SW480 (cell line): ENCODE results near the gene EIF2B4.
"Not testable (repeated sequence)": the region's sequence is repeated elsewhere in the genome, so short reads cannot be mapped to it uniquely, and the experiment has no call there.

ENCODE experiments used
- DNase-seq: peaks from one replicate; pipeline ENCODE4 v3.0.0-alpha.2; 2016; ENCODE audit warnings: low spot score

Gene EIF2B4

DNA sequence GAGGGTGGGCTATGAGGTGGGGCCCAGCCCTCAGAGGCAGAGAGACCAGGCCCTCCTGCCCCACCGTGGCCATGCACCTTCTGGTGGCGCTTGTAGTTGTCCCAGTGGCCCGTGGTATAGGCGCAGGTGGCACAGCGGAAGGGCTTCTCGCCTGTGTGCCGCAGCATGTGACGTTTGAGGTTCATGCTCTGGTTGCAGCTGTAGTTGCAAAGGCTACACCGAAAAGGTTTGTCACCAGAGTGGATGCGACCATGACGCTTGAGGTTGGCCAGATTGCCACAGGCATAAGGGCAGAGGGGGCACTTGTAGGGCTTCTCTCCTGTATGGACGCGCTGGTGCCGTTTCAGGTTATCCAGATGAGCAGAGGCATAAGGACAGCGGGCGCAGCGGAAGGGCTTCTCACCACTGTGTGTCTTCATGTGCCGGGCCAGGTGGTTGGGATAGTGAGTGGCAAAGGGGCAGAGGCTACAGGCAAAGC is 7.5 kb upstream of the EIF2B4 start:
- DNase-seq: no peak

DNA sequence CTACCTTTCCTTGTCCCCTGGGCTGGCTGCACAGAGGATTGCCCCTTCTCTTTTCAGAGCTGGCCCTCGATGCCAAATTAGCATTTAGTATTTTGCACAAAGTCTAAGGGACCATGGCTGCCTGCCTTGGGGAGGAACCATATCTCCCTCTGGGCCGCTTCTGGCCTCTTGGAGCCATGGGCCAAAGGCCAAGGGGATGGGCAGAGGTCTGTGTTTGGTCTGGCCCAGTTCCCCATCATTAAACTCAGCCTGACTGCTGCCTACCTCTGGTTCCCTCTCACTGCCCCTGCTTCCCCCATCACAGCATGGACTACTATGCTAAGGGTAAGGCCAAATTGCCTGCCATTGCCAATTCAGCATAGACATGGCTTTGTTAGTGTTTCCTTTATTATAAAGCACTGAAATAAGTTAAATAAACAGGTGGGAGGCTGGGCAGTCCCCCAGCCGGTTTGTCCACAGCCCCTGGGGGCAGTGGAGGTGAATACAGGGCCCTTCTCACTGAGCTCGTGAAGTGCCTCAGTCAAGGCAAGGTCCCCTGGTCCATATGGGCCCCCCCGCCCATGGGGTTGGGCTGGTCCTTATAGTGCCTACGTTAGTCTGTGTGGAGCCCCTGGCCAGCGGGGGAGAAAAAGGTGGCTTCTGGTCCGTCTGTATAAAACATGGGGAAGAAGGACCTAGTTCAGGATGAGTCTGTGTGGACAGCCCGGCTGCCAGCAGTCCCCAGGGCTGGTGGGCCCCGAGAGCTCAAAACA is 6.9 kb upstream of the EIF2B4 start:
- DNase-seq: no peak

GRCh38 chr2:27376151-27376865 is 6.2 kb upstream of the EIF2B4 start:
- DNase-seq: no peak

DNA sequence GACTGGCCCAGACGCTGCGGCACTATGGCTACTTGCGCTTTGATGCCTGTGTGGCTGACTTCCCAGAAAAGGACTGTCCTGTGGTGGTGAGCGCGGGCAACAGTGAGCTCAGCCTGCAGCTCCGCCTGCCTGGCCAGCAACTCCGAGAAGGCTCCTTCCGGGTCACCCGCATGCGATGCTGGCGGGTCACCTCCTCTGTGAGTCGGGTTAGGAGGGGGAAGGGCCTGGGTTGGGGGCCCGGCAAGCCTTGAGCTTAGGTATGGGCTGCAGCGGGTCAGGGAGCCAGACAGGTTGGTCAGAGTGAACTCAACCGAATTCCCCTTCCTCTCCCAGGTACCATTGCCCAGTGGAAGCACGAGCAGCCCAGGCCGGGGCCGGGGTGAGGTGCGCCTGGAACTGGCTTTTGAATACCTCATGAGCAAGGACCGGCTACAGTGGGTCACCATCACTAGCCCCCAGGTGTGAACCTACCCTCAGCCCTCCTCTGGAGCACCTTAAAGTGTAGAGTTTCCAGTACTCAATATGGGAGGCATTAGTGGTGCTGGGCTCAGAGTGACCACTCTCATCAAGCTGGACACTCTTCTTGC is 5.5 kb upstream of the EIF2B4 start:
- DNase-seq: no peak

DNA sequence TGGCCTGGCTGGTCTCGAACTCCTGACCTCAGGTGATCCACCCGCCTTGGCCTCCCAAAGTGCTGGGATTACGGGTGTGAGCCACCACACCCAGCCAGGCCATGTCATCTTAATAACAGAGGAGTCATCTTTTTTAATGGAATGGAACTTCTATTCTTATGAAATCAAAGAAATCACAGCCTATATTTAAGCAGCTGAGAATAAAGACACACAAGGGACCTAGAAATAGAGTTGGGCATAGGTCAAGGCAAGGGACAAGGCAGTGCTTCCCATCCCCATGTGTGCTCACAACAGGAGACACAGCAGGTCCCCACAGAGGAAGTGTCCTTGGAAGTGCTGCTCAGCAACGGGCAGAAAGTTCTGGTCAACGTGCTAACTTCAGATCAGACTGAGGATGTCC is 3.4 kb upstream of the EIF2B4 start:
- DNase-seq: no peak

DNA sequence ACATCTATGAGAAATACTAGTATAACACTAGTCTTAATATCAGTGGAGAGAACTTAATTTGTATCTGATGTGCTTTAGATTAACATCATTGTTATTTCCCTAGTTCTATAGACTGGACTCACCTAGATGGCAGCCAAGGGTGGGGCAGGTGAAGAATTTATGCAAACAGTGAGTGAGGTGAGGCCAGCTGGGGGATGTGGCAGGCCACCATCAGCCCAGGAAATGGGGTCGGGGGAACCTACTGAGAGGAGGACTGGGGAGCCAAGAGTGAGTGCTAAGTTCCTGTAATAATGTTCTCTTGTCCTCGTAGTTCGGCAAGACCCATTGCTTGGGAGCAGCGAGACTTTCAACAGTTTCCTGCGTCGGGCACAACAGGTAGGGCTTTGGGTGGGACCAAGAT is 2.8 kb upstream of the EIF2B4 start:
- DNase-seq: no peak

DNA sequence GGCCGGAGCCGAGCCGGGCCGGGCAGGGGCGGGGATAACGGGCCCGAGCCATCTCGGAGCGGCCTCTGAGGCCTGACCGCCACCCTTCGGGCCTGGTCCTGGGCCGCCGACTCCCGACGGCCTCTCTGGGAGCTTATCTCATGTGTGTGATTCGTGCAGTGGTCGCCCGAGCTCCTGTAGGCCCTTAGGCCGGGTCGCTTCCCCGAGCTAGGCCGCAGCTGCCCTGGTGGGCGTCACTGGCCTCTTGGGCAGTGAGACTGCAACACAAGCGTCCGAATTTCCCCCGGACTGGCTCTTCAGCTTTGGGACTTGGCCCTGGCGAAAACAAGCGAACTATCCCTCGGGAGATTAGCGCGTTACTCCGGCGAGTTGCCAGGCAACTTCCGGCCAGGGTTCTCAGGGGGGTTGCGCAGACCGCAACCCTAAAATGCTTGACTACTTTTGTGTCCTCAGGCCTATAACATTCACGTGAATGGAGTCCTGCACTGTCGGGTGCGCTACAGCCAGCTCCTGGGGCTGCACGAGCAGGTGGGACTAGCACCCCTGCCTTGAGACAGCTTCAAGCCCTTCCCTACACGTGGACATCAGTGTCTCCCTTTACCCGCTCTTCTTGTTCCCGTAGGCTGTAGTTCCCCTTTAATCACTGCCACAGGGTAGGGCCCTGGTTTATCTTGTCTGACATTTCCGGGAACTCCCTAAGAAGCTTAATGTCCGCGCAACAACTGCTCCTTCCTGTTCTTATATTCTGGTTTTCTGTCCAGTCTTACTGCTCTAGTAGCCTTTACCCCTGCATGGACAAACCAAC is 880 bp upstream of the EIF2B4 start:
- DNase-seq: peak; percentile 54

DNA sequence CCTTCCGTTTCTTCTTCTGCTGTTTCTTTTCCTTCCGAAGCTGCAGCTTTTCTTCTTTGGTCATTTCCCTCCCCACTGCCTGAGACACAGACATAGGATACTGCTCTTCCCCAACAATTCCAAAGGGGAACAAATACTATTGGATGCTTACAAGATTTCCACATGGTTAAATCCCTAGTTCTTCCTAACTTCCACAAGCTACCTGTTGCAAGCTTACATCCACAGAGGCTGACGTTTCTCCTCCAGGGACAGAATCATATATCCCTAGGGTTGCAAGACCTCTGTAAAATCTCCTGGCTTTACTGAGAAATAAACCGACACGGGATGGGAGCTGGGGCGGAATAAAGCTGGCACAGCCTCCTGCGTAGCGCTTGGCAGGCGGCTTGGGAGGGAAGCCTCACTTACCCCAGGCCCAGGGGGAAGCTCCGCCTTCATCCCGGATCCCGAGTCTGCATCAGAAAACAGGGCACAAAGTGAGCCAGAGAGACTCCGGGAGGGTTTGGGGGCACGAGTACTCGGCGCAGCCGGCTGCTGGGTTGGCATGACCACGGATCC is 590 bp downstream of the EIF2B4 start:
- DNase-seq: peak; percentile 53

- DNase-seq: no peak
Observed at GRCh38 chr2:27363933-27364332, 6.2 kb downstream of the EIF2B4 start.

GRCh38 chr2:27362678-27363420 is 7.3 kb downstream of the EIF2B4 start:
- no peak for DNase-seq

GRCh38 chr2:27356382-27357181 is 13.6 kb downstream of the EIF2B4 start, which contains the start of gene GTF3C2:
Gene GTF3C2, minus strand, starts transcription at chr2:27356764. Its CDS starts 13,210 bp downstream, at chr2:27343554.
- peak; percentile 99 for DNase-seq

GRCh38 chr2:27356056-27356381 is 14.1 kb downstream of the EIF2B4 start:
- DNase-seq: peak; percentile 75

DNA sequence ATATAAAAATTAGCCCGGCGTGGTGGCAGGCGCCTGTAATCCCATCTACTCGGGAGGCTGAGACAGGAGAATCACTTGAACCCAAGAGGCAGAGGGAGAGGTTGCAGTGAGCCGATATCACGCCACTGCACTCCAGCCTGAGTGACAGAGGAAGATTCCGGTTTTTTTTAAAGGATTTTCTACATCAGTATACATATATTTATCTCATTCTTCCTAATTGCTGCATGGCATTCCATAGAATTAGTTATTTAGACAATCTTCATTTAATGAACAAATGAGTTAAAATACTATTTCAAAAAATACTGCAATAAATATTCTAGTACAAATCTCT is 15.6 kb downstream of the EIF2B4 start:
- no peak for DNase-seq

GRCh38 chr2:27353762-27354596 is 16.2 kb downstream of the EIF2B4 start:
- DNase-seq: peak; percentile 41

DNA sequence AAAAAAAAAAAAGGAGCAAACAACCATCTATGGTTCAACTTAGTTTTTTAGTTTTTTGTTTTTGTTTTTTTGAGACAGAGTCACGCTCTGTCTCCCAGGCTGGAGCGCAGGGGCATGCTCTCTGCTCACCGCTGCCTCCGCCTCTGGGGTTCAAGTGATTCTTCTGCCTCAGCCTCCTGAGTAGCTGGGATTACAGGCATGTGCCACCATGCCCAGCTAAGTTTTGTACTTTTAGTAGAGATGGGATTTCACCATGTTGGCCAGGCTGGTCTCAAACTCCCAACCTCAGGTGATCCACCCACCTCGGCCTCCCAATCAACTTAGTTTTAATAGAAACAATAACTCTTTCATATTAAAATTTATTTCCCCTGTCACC is 16.8 kb downstream of the EIF2B4 start:
- DNase-seq: not testable (repeated sequence)

DNA sequence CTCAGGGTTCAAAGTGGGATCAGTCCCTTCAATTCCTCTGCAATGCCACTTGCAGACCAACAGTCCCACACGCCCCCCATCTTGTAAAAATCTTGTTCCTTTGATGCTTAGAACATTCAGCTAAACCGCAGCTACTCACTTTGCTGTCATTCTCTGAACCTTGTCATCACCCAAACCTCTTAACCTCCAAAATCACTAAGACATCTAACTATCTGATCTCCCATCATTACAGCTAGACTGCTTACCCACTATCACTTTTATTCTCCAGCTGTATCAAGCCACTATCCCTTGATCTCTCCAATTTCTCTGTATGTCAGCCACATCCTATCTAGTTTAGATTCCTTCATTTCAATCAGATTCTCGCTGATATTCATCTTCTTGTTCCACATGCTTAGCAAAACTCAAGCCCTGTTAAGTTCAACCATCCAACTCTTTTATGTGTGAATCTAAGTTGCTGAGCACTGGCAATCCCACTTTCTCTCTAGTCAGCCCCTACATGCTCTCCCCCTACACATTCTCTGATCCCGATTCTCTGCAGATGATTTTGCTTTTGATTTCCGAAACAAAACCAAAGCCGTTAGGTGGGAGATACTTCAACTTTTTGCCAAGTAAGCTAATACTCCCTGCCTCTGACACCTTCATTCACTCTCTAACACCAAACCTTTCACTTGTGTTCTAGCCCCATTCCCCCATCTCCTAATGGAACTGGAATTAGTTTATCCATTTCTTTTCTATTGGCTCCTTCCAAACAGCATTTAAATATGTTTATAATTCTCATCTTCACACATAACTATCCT is 18.1 kb downstream of the EIF2B4 start:
- no peak for DNase-seq

DNA sequence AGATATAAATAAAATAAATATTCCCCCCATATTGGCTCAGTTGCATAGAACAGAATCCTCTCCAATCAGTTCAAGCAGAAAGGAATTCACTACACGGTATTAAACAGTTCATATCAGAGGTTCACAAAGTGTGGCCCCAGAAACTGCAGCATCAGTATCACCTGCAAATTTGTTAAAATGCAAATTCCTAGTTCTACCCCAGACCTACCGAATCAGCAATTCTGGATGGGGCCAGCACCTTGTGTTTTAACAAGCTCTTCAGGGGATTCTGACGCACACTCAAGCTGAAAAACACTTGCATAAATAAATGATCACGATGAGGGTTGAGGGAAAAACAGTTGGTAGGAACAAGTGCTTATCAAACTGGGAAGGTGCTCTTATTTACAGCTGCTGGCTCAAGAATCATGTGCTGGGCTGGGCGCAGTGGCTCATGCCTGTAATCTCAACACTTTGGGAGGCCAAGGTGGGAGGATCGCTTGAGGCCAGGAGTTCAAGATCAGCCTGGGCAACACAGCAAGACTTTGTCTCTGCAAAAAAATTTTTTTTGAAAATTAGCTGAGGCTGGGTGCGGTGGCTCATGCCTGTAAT is 19.9 kb downstream of the EIF2B4 start:
- DNase-seq: no peak

DNA sequence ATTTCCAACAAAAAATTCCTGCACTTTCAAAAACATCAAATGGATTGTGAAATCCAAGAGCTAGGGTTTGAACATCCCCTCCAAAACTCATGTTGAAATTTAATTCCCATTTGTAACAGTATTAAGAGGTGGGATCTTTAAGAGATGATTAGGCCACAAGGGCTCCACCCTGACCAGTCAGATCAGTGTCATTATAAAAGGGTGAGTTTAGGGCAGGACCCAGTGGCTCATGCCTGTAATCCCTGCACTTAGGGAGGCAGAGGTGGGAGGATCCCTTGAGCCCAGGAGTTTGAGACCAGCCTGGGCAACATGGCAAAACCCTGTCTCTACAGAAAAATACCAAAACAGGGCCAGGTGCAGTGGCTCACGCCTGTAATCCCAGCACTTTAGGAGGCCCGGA is 22.5 kb downstream of the EIF2B4 start:
- no peak for DNase-seq
